ENCODE results near the gene SPACA6. TPM values are rescaled to one million over a fixed set of nuclear protein-coding genes. Genes with fewer than 3 reads are reported as not detected.

Gene SPACA6
- total RNA-seq, 1 experiment from 2014 or later = 29.5 TPM

DNA sequence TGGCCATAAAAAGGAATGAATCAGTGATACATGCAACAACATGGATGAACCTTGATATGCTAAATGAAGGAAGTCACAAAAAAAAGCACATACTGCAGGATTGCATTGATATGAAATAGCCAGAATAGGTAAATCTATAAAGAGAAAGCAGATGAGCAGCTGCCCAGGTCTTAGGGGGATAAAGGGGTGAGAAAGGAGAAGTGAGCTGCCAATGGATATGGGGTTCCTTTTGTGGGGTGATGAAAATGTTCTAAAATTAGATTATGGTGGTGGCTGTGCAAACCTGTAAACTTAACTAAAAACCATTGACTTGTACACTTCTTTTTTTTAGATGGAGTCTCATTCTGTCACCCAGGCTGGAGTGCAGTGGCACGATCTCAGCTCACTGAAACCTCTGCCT lies 18.6 kb downstream of the SPACA6 start:
- TF ChIP-seq EZH2 (IDR thresholded peaks at IDR 0.05; ENCODE audit: low read depth) = no peak
- TF ChIP-seq, protein P1, sequence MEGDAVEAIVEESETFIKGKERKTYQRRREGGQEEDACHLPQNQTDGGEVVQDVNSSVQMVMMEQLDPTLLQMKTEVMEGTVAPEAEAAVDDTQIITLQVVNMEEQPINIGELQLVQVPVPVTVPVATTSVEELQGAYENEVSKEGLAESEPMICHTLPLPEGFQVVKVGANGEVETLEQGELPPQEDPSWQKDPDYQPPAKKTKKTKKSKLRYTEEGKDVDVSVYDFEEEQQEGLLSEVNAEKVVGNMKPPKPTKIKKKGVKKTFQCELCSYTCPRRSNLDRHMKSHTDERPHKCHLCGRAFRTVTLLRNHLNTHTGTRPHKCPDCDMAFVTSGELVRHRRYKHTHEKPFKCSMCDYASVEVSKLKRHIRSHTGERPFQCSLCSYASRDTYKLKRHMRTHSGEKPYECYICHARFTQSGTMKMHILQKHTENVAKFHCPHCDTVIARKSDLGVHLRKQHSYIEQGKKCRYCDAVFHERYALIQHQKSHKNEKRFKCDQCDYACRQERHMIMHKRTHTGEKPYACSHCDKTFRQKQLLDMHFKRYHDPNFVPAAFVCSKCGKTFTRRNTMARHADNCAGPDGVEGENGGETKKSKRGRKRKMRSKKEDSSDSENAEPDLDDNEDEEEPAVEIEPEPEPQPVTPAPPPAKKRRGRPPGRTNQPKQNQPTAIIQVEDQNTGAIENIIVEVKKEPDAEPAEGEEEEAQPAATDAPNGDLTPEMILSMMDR (conservative IDR thresholded peaks at IDR 0.05) = no peak
- H3K4me1 ChIP-seq (replicated peaks; ENCODE audit: insufficient read depth) = no peaks in the 10 kb centered on the region
- CTCF ChIA-PET = no interaction called here
- H3K36me3 ChIP-seq (ENCODE audit: low read depth) = no peaks in the 10 kb centered on the region
- no TSS peak for BruUV-seq (replicated peaks)
- H3K4me3 ChIP-seq = no peak overlapping the region
- H3K9me2 ChIP-seq (ENCODE audit: insufficient read depth) = no peaks in the 10 kb centered on the region
- H3K79me2 ChIP-seq (ENCODE audit: low read depth) = no peaks in the 10 kb centered on the region
- peaks cover 9% of the 10 kb centered on the region for H3F3A ChIP-seq (ENCODE audit: insufficient read depth, low read depth)
- no peak for DNase-seq
- POLR2A ChIA-PET (ENCODE audit: unreplicated experiment) = no interaction called here
- no peak overlapping the region for H2AFZ ChIP-seq
- peaks cover 33% of the 10 kb centered on the region for H3K27me3 ChIP-seq (ENCODE audit: insufficient read depth, low read depth)
- H4K20me1 ChIP-seq (ENCODE audit: insufficient read depth) = no peaks in the 10 kb centered on the region
- intact Hi-C loops (cut with micrococcal nuclease; ENCODE audit: unreplicated experiment) = no loop called here
- H3K9me3 ChIP-seq (ENCODE audit: insufficient read depth, low read depth) = no peaks in the 10 kb centered on the region
- no peak overlapping the region for H3K27ac ChIP-seq
- no peak overlapping the region for H3K4me2 ChIP-seq

DNA sequence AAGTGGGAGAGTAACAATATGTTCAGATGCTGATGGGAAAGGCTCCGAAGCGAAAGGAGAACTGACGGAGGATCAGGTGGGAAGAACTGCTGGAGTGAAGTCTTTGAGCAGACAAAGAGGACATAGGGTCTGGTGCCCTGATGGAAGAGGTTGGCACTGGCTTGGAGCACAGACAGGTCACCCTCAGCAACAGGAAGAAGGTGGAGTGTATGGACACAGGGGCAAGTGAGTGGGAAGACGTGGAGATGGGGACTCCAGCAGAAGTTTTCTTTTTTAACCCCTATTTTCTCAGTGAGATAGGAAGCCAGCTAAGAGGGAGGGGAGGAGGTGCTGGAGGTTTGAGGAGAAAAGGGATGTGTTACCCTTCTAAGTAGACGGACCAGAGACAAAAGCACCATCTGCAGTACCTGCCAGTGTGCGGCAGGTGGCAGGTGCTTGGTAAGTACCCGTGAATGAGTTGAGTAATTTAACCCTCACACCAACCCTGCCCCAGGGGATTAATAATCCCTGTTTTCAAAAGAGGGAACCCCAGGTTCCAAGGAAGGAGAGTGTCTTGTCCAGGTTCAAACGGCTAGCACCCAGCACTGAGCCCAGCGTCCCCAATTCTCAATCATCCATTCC lies 19.4 kb downstream of the SPACA6 start:
- intact Hi-C loops (cut with micrococcal nuclease; ENCODE audit: unreplicated experiment) = no loop called here
- ChIA-PET CTCF (no interaction called here), POLR2A (ENCODE audit: unreplicated experiment) (interaction anchor here (0.6 kb wide), 1 partner anchor 117 kb away, joined by 3 read pairs; no protein-coding TSS in a partner anchor)
- TF ChIP-seq, protein P1 (conservative IDR thresholded peaks at IDR 0.05) = peak; percentile 82
- no peak for TF ChIP-seq EZH2 (IDR thresholded peaks at IDR 0.05; ENCODE audit: low read depth)
- Histone ChIP-seq H3K27me3 (ENCODE audit: insufficient read depth, low read depth) (peaks cover 41% of the 10 kb centered on the region), H3K4me3 (no peak overlapping the region), H3K4me1 (replicated peaks; ENCODE audit: insufficient read depth) (no peaks in the 10 kb centered on the region), H3K36me3 (ENCODE audit: low read depth) (no peaks in the 10 kb centered on the region), H2AFZ (no peak overlapping the region), H3F3A (ENCODE audit: insufficient read depth, low read depth) (peaks cover 5% of the 10 kb centered on the region; the same call in 1 of the 2 replicates), H3K79me2 (ENCODE audit: low read depth) (no peaks in the 10 kb centered on the region), H3K9me2 (ENCODE audit: insufficient read depth) (no peaks in the 10 kb centered on the region), H4K20me1 (ENCODE audit: insufficient read depth) (peaks cover 2% of the 10 kb centered on the region; the same call in 1 of the 2 replicates), H3K4me2 (no peak overlapping the region), H3K27ac (no peak overlapping the region), H3K9me3 (ENCODE audit: insufficient read depth, low read depth) (no peaks in the 10 kb centered on the region)
- peak; percentile 38 to 64 for DNase-seq
- BruUV-seq (replicated peaks) = no TSS peak

DNA sequence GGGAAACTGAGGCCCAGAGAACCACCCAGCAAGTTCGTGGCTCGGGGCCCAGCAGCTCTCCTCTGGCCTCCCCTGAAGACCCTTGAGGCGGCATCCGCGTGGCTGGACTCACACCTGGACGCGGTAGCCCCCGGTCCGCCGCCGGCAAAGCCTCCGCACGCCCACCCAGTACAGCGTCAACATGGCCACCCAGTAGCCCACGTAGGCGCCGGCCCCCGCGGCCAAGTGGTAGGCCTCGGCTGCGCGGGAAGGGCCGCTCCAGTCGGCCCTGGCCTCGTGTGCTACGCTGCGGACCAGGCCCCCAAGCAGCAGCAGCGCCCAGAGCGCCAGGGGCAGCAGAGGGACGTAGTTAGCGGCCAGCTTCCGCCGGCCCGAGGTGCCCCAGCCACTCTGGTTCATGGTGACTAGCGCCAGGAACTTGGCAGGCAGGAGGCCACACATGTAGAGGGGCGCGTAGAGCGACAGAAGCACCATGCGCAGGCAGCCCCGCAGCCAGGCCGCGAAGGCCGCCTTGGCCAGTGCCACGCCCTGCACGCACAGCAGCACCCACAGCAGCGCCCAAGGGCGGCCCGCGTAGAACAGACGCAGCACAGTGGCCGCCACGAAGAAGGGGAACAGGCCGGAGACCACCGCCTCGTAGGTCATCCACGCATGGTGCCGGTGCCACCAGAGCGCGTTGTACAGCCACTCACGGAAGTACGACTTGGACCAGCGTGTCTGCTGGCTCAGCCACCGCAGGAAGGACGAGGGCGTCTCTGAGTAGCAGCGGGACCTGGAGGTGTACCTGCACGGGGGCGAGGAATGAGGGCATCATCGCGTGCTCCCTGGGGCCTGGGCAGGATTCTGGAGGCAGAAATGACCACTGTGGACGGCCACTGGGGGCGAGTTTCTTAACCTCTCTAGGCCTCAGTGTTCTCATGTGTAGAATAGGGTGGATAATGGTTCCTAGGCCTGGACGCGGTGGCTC lies 20.5 kb downstream of the SPACA6 start:
- Histone ChIP-seq H3K27ac (no peak overlapping the region), H3K36me3 (ENCODE audit: low read depth) (no peaks in the 10 kb centered on the region), H3K4me3 (no peak overlapping the region), H3K79me2 (ENCODE audit: low read depth) (no peaks in the 10 kb centered on the region), H3K4me1 (replicated peaks; ENCODE audit: insufficient read depth) (no peaks in the 10 kb centered on the region), H3K9me3 (ENCODE audit: insufficient read depth, low read depth) (no peaks in the 10 kb centered on the region), H3K4me2 (no peak overlapping the region), H4K20me1 (ENCODE audit: insufficient read depth) (peaks cover 2% of the 10 kb centered on the region; the same call in 1 of the 2 replicates), H3K27me3 (ENCODE audit: insufficient read depth, low read depth) (peaks cover 52% of the 10 kb centered on the region), H2AFZ (no peak overlapping the region), H3K9me2 (ENCODE audit: insufficient read depth) (no peaks in the 10 kb centered on the region), H3F3A (ENCODE audit: insufficient read depth, low read depth) (no peaks in the 10 kb centered on the region)
- TF ChIP-seq EZH2 (IDR thresholded peaks at IDR 0.05; ENCODE audit: low read depth) = no peak
- TF ChIP-seq, protein P1 (conservative IDR thresholded peaks at IDR 0.05) = no peak
- DNase-seq = no peak
- intact Hi-C loops (cut with micrococcal nuclease; ENCODE audit: unreplicated experiment) = no loop called here
- POLR2A ChIA-PET (ENCODE audit: unreplicated experiment) = no interaction called here
- CTCF ChIA-PET = no interaction called here
- BruUV-seq (replicated peaks) = no TSS peak

All from PC-9 (cell line).